K562 (cell line): Measurements from ENCODE around the gene CNTN5. TPM values are rescaled to one million over a fixed set of nuclear protein-coding genes. Genes with fewer than 3 reads are reported as not detected.

ENCODE experiments used
- ATAC-seq: fragments of 200-7000 bp; cut with Tn5 transposase; 3 replicates; pipeline ENCODE4 v1.9.1; 2020; ENCODE audit warnings: moderate library complexity
- BruUV-seq: library from RNA; stranded (reverse); fragments of 400-500 nt; replicated peaks from 2 replicates; lab custom pipeline; 2021; lab: Mats Ljungman, UMichigan
- CTCF ChIA-PET: fragments of 300-600 bp; formaldehyde crosslinking; extraction: SDS; loops from one replicate; lab custom pipeline; 2021; ENCODE audit warnings: low intra/inter-chr PET ratio; lab: Yijun Ruan, JAX
- POLR2A ChIA-PET: fragments of 300-600, 350-650 bp; sonication (Branson Sonifier 250); formaldehyde crosslinking; extraction: SDS; loops from one replicate; lab custom pipeline; 2021; ENCODE audit warnings: antibody characterized with exemption, inconsistent platforms; lab: Yijun Ruan, JAX
- DNase-seq, 4 experiments: peaks; one replicate each; pipeline versions ENCODE4 v3.0.0 to v3.0.0-alpha.2; 2011 to 2018; ENCODE audit warnings: low spot score in 3 of 4, mixed read lengths in 3 of 4; ENCODE audit errors: extremely low read depth in 1 of 4
- FAIRE-seq: peaks from 2 replicates; lab custom pipeline; 2011; peaks lifted over from hg19 to GRCh38; lab: Jason Lieb, UNC
- H2AFZ ChIP-seq: 2 replicates; pipeline ENCODE4 v1.6.0; 2011; ENCODE audit warnings: low read depth, low read length, control low read depth, inconsistent platforms
- H3K27ac ChIP-seq: fragments of 200-600 bp; 3 replicates; pipeline ENCODE4 v1.8.0; 2011; ENCODE audit warnings: low read depth, mild to moderate bottlenecking, control low read depth, inconsistent platforms, low read length, moderate library complexity, mixed read lengths; ENCODE audit errors: extremely low read depth
- H3K27me3 ChIP-seq, 2 experiments: fragments of 300-600 bp in 1 of 2; 2 replicates in 1 of 2; 3 replicates in 1 of 2; pipeline versions ENCODE4 v1.6.0 to v1.8.0; 2011; ENCODE audit warnings: inconsistent platforms in 2 of 2, low read length in 2 of 2, mild to moderate bottlenecking in 1 of 2, mixed read lengths in 1 of 2, moderate library complexity in 1 of 2; ENCODE audit not compliant: control insufficient read depth in 2 of 2, insufficient read depth in 2 of 2
- H3K36me3 ChIP-seq: fragments of 300-600 bp; 3 replicates; pipeline ENCODE4 v1.8.0; 2011; ENCODE audit warnings: mild to moderate bottlenecking, low read length, inconsistent platforms; ENCODE audit not compliant: control insufficient read depth, insufficient read depth
- H3K4me1 ChIP-seq, 2 experiments: fragments of 200-600 bp in 1 of 2; replicated peaks in 1 of 2; 2 replicates in 1 of 2; 3 replicates in 1 of 2; pipeline versions ENCODE4 v1.5.1 to v1.8.0; 2011; ENCODE audit warnings: inconsistent platforms in 2 of 2, low read length in 2 of 2, mild to moderate bottlenecking in 1 of 2, mixed read lengths in 1 of 2, moderate library complexity in 1 of 2; ENCODE audit not compliant: control insufficient read depth in 2 of 2, insufficient read depth in 2 of 2
- H3K4me2 ChIP-seq: 2 replicates; pipeline ENCODE4 v1.6.1; 2011; ENCODE audit warnings: low read length, control low read depth, inconsistent platforms, mixed read lengths; ENCODE audit not compliant: insufficient read depth
- H3K4me3 ChIP-seq: fragments of 200-600 bp; sonication (generic), shearing (Covaris generic); 2 replicates; pipeline ENCODE4 v1.5.1; 2016; ENCODE audit warnings: control low read depth, inconsistent platforms
- H3K79me2 ChIP-seq: fragments of 200-600 bp; 3 replicates; pipeline ENCODE4 v1.8.0; 2011; ENCODE audit warnings: low read length, inconsistent platforms; ENCODE audit not compliant: control insufficient read depth, insufficient read depth
- H3K9ac ChIP-seq, 2 experiments: 2 replicates each; pipeline versions ENCODE4 v1.6.0 to v1.6.1; 2011; ENCODE audit warnings: low read depth in 2 of 2, low read length in 2 of 2, control low read depth in 1 of 2, inconsistent platforms in 1 of 2, mild to moderate bottlenecking in 1 of 2, mixed read lengths in 1 of 2; ENCODE audit not compliant: insufficient read depth in 1 of 2
- H3K9me1 ChIP-seq: one replicate; pipeline ENCODE4 v1.6.0; 2011; ENCODE audit warnings: inconsistent platforms, mild to moderate bottlenecking, low read length, moderate library complexity; ENCODE audit not compliant: control insufficient read depth, insufficient read depth
- H3K9me3 ChIP-seq: replicated peaks from 2 replicates; pipeline ENCODE4 v1.5.1; 2011; ENCODE audit warnings: low read depth, low read length, inconsistent platforms; ENCODE audit not compliant: control insufficient read depth, insufficient read depth
- H4K20me1 ChIP-seq: replicated peaks from 2 replicates; pipeline ENCODE4 v1.6.1; 2011; ENCODE audit warnings: low read length, inconsistent platforms, mixed read lengths; ENCODE audit not compliant: control insufficient read depth, insufficient read depth
- BHLHE40 ChIP-seq: IDR thresholded peaks from 2 replicates; pipeline ENCODE4 v1.6.1; 2011; ENCODE audit warnings: low read length, improper control_type of control experiment
- KLF16 ChIP-seq: IDR thresholded peaks from 2 replicates; pipeline ENCODE4 v1.6.1; 2016; ENCODE audit warnings: antibody characterized with exemption
- MEIS2 ChIP-seq: fragments of 450-650 bp; IDR thresholded peaks from 2 replicates; pipeline ENCODE4 v1.6.1; 2014; ENCODE audit warnings: mild to moderate bottlenecking; ENCODE audit not compliant: partially characterized antibody
- NR2F6 ChIP-seq: fragments of 450-650 bp; formaldehyde crosslinking; IDR thresholded peaks from 2 replicates; pipeline ENCODE4 v1.4.0; 2020; ENCODE audit warnings: mild to moderate bottlenecking
- PREB ChIP-seq: sonication (generic); formaldehyde crosslinking; IDR thresholded peaks from 2 replicates; pipeline ENCODE4 v1.8.1; 2023; ENCODE audit warnings: mild to moderate bottlenecking, missing genetic modification reagents
- RFX5 ChIP-seq: IDR thresholded peaks from 2 replicates; pipeline ENCODE4 v1.6.1; 2011; ENCODE audit warnings: low read depth, mild to moderate bottlenecking, improper control_type of control experiment, low read length
- SIRT6 ChIP-seq: IDR thresholded peaks from one replicate; pipeline ENCODE4 v1.6.1; 2012; ENCODE audit warnings: low read depth, mild to moderate bottlenecking, control low read depth, inconsistent platforms, low read length, moderate library complexity
- UBTF ChIP-seq, 2 experiments: IDR thresholded peaks; 2 replicates each; pipeline ENCODE4 v1.6.1; 2012; ENCODE audit warnings: improper control_type of control experiment in 2 of 2, low read depth in 2 of 2, low read length in 2 of 2, borderline replicate concordance in 1 of 2
- ZKSCAN1 ChIP-seq: fragments of 150-350 bp; IDR thresholded peaks from 2 replicates; pipeline ENCODE4 v1.6.1; 2016; ENCODE audit warnings: low read depth, low read length
- ZNF318 ChIP-seq, 2 experiments: fragments of 450-650 bp; IDR thresholded peaks; 2 replicates each; pipeline ENCODE4 v1.6.1; 2016; ENCODE audit warnings: mild to moderate bottlenecking in 2 of 2, borderline replicate concordance in 1 of 2, low read depth in 1 of 2, moderate library complexity in 1 of 2
- ZNF436 ChIP-seq: fragments of 250-450, 450-650 bp; sonication (Bioruptor Pico); formaldehyde crosslinking; IDR thresholded peaks from 2 replicates; pipeline ENCODE4 v1.7.0; 2020; ENCODE audit warnings: mild to moderate bottlenecking
- WGBS: fragments of 100-300 bp; shearing (Covaris generic); methylation state at CpG from one replicate; pipeline ENCODE4 v1.1.6; 2016; ENCODE audit warnings: low coverage, mixed read lengths; ENCODE audit not compliant: insufficient coverage; ENCODE audit errors: missing lambda C conversion rate; 5-methylcytosine and 5-hydroxymethylcytosine counted together
- in situ Hi-C: fragments of 300-500 bp; cut with MboI; formaldehyde crosslinking; loops from 4 replicates; pipeline ENCODE4 v1.15.0; 2018; ENCODE audit warnings: inconsistent platforms, mixed read lengths
- intact Hi-C: fragments of 100-400 bp; cut with micrococcal nuclease; formaldehyde crosslinking; loops from 2 replicates; pipeline ENCODE4 v1.14.2; 2022
- polyA plus RNA-seq, 8 experiments: library from polyadenylated mRNA; depleted of rRNA in 4 of 8; stranded (reverse) in 5 of 8; unstranded in 3 of 8; fragments of >200 nt; fragmentation: Nextera tagmentation in 2 of 8; fragmentation: Illumina TruSeq in 1 of 8; extraction: Ambion mirVana in 2 of 8; extraction: Trizol in 1 of 8; gene quantifications; 2 replicates each; pipeline versions ENCODE4 v1.2.1 to v1.2.3, GENCODE V29; 2011 to 2014; ENCODE audit warnings: inconsistent platforms in 1 of 8, missing spikeins in 1 of 8
- total RNA-seq, 7 experiments: library from RNA; depleted of rRNA in 6 of 7; stranded (reverse); fragments of >200 nt in 6 of 7; fragmentation: Illumina TruSeq in 2 of 7; extraction: Trizol in 2 of 7; gene quantifications; 2 replicates each; pipeline versions ENCODE4 v1.2.1 to v1.2.3, GENCODE V29; 2011 to 2021; ENCODE audit warnings: low replicate concordance in 1 of 7

The CNTN5 gene
- total and polyA plus RNA-seq, 9 of the 15 experiments (the other 6 are each of a cell fraction or from before 2014, with no cell fraction given), result 0.03 TPM; not detected in 8

GRCh38 chr11:100316952-100317351, 1296.2 kb downstream of the CNTN5 start:
- Histone ChIP-seq H3K27ac (no peak overlapping the region), H3K9ac (no peak overlapping the region), H3K4me1 (no peaks in the 10 kb centered on the region), H3K9me3 (no peaks in the 10 kb centered on the region), H2AFZ (no peak overlapping the region), H3K9me1 (no peaks in the 10 kb centered on the region), H3K36me3 (no peaks in the 10 kb centered on the region), H4K20me1 (no peaks in the 10 kb centered on the region), H3K27me3 (no peaks in the 10 kb centered on the region), H3K4me2 (no peak overlapping the region), H3K4me3 (no peak overlapping the region), H3K79me2 (no peaks in the 10 kb centered on the region)
- ATAC-seq (no peak), FAIRE-seq (no peak), DNase-seq (no peak)
- no TSS peak for BruUV-seq
- CTCF ChIA-PET, result no interaction called here
- intact Hi-C loops, result no loop called here
- in situ Hi-C loops, result no loop called here
- POLR2A ChIA-PET, result no interaction called here
- WGBS, result 0% methylated on average over 3 of the region's 3 CpGs
- no peak for TF ChIP-seq RFX5
- TF ChIP-seq ZNF318 (IDR thresholded peaks at IDR 0.05; ENCODE audit: borderline replicate concordance in 1 of 2, low read depth in 1 of 2), result no peak
- no peak for TF ChIP-seq NR2F6 (CRISPR knock-in tag)
- no peak for TF ChIP-seq ZKSCAN1
- TF ChIP-seq KLF16, result no peak
- no peak for TF ChIP-seq MEIS2
- no peak for TF ChIP-seq ZNF436 (CRISPR knock-in tag)
- TF ChIP-seq SIRT6, result no peak
- TF ChIP-seq UBTF (IDR thresholded peaks at IDR 0.05; ENCODE audit: borderline replicate concordance in 1 of 2, low read depth in 2 of 2, low read length in 2 of 2), result no peak
- TF ChIP-seq BHLHE40, result no peak
- no peak for TF ChIP-seq PREB (CRISPR knock-in tag)
